Activated naive CD4-positive, alpha-beta T cell treated with anti-CD3 and anti-CD28 coated beads, Interleukin-2, amount 50 U/mL, for 72 hours (primary cell): Measurements from ENCODE around the gene MTHFSD. TPM values are rescaled to one million over a fixed set of nuclear protein-coding genes. Genes with fewer than 3 reads are reported as not detected.

ENCODE experiments used
- ATAC-seq, 2 donors: fragments of 150-1000 bp; cut with Tn5 transposase; 2 replicates each; pipeline ENCODE4 v1.10.0; 2021; ENCODE audit warnings: mild to moderate bottlenecking in 2 of 2, moderate library complexity in 2 of 2
- DNase-seq, 2 donors: peaks; one replicate each; pipeline ENCODE4 v3.0.0; 2021 to 2022; ENCODE audit warnings: low spot score in 2 of 2
- H3K27ac Mint-ChIP-seq, 2 donors: one replicate each; pipeline ENCODE4 v1.8.0; 2022; ENCODE audit warnings: mild to moderate bottlenecking in 2 of 2, mixed read lengths in 2 of 2
- H3K36me3 Mint-ChIP-seq, 2 donors: one replicate each; pipeline ENCODE4 v1.8.0; 2022; ENCODE audit warnings: mixed read lengths in 2 of 2
- H3K9me3 Mint-ChIP-seq, 2 donors: one replicate each; pipeline ENCODE4 v1.8.0; 2022; ENCODE audit warnings: mixed read lengths in 2 of 2
- total RNA-seq, 2 donors: library from RNA; stranded (reverse); gene quantifications; one replicate each; pipeline ENCODE4 v1.2.3, GENCODE V29; 2022

MTHFSD gene
- total RNA-seq, 2 donors from 2014 or later: 20.5 to 21.8 TPM

GRCh38 chr16:86505899-86506864, 48.9 kb downstream of the MTHFSD start:
- H3K36me3 Mint-ChIP-seq: peaks cover 7 to 8% of the 10 kb centered on the region in 2 donors
- no peaks in the 10 kb centered on the region for H3K9me3 Mint-ChIP-seq
- no peak for ATAC-seq
- H3K27ac Mint-ChIP-seq: peak overlapping the region in 1 of 2 donors; percentile 88
- DNase-seq: no peak

GRCh38 chr16:86505185-86505898, 49.7 kb downstream of the MTHFSD start:
- H3K36me3 Mint-ChIP-seq: peaks cover 7 to 8% of the 10 kb centered on the region in 2 donors
- no peak overlapping the region for H3K27ac Mint-ChIP-seq
- H3K9me3 Mint-ChIP-seq: no peaks in the 10 kb centered on the region
- no peak for DNase-seq
- ATAC-seq: no peak

GRCh38 chr16:86504315-86505184, 50.5 kb downstream of the MTHFSD start:
- ATAC-seq (no peak), DNase-seq (no peak)
- no peaks in the 10 kb centered on the region for H3K9me3 Mint-ChIP-seq
- peak overlapping the region in 1 of 2 donors; percentile 14 for H3K27ac Mint-ChIP-seq
- H3K36me3 Mint-ChIP-seq: peaks cover 7 to 8% of the 10 kb centered on the region in 2 donors

GRCh38 chr16:86503830-86504229, 51.2 kb downstream of the MTHFSD start:
- DNase-seq: no peak
- Mint-ChIP-seq H3K36me3 (peaks cover 7 to 8% of the 10 kb centered on the region in 2 donors), H3K9me3 (no peaks in the 10 kb centered on the region), H3K27ac (no peak overlapping the region)
- no peak for ATAC-seq

- no peak for DNase-seq
- no peak for ATAC-seq
- Mint-ChIP-seq H3K27ac (no peak overlapping the region), H3K9me3 (no peaks in the 10 kb centered on the region), H3K36me3 (peaks cover 7 to 8% of the 10 kb centered on the region in 2 donors)
Observed at GRCh38 chr16:86502856-86503748, 51.9 kb downstream of the MTHFSD start.

GRCh38 chr16:86501989-86502855, 52.8 kb downstream of the MTHFSD start:
- ATAC-seq: no peak
- DNase-seq: no peak
- Mint-ChIP-seq H3K36me3 (no peaks in the 10 kb centered on the region), H3K27ac (no peak overlapping the region), H3K9me3 (no peaks in the 10 kb centered on the region)

- Mint-ChIP-seq H3K27ac (no peak overlapping the region), H3K36me3 (no peaks in the 10 kb centered on the region), H3K9me3 (no peaks in the 10 kb centered on the region)
- ATAC-seq: no peak
- DNase-seq: no peak
Observed at GRCh38 chr16:86500708-86501510, 54.1 kb downstream of the MTHFSD start.

- ATAC-seq (no peak), DNase-seq (no peak)
- no peaks in the 10 kb centered on the region for H3K36me3 Mint-ChIP-seq
- no peaks in the 10 kb centered on the region for H3K9me3 Mint-ChIP-seq
- no peak overlapping the region for H3K27ac Mint-ChIP-seq
Observed at GRCh38 chr16:86499889-86500707, 54.9 kb downstream of the MTHFSD start.

- H3K9me3 Mint-ChIP-seq: no peaks in the 10 kb centered on the region
- no peak for ATAC-seq
- peak overlapping the region in 1 of 2 donors; percentile 74 for H3K27ac Mint-ChIP-seq
- H3K36me3 Mint-ChIP-seq: no peaks in the 10 kb centered on the region
- DNase-seq: no peak
Observed at GRCh38 chr16:86499440-86499786, 55.6 kb downstream of the MTHFSD start.

- ATAC-seq (no peak), DNase-seq (peak in 1 of 2 donors; percentile 18)
- peak overlapping the region in 1 of 2 donors; percentile 74 for H3K27ac Mint-ChIP-seq
- H3K36me3 Mint-ChIP-seq: no peaks in the 10 kb centered on the region
- H3K9me3 Mint-ChIP-seq: no peaks in the 10 kb centered on the region
Observed at GRCh38 chr16:86498671-86499439, 56.2 kb downstream of the MTHFSD start.

- ATAC-seq: no peak
- Mint-ChIP-seq H3K36me3 (no peaks in the 10 kb centered on the region), H3K27ac (no peak overlapping the region), H3K9me3 (no peaks in the 10 kb centered on the region)
- DNase-seq: no peak
Observed at GRCh38 chr16:86498155-86498670, 56.8 kb downstream of the MTHFSD start.

- Mint-ChIP-seq H3K9me3 (no peaks in the 10 kb centered on the region), H3K36me3 (no peaks in the 10 kb centered on the region)
- no peak for ATAC-seq
Observed at GRCh38 chr16:86497551-86498021, 57.4 kb downstream of the MTHFSD start.

More at GRCh38 chr16:86497551-86498021, 57.4 kb downstream of the MTHFSD start:
- no peak for DNase-seq
- H3K27ac Mint-ChIP-seq: no peak overlapping the region
